A673 (cell line): ENCODE measurements around the gene MRGPRF.

Source experiments
- CTCF ChIP-seq: fragments of 300-800, 200-600 bp; sonication (generic); conservative IDR thresholded peaks from 2 replicates; pipeline ENCODE4 v1.5.1; 2017; ENCODE audit warnings: low read depth, mild to moderate bottlenecking, antibody characterized with exemption, low read length, moderate library complexity, mixed read lengths
- EZH2 ChIP-seq: fragments of 200-600 bp; sonication (generic); IDR thresholded peaks from 2 replicates; pipeline ENCODE4 v1.6.1; 2017; ENCODE audit warnings: borderline replicate concordance, low read depth, mild to moderate bottlenecking, mixed read lengths, antibody characterized with exemption, low read length; ENCODE audit not compliant: poor library complexity, severe bottlenecking

GRCh38 chr11:69010361-69010891 lies 2.6 kb downstream of the MRGPRF start:
- TF ChIP-seq CTCF: no peak
- no peak for TF ChIP-seq EZH2
